Measurements from ENCODE around the gene SLC39A11. TPM values are rescaled to one million over a fixed set of nuclear protein-coding genes. Genes with fewer than 3 reads are reported as not detected.

The SLC39A11 gene
- total RNA-seq, 2 donors from 2014 or later, result 27.8 to 39.6 TPM

DNA sequence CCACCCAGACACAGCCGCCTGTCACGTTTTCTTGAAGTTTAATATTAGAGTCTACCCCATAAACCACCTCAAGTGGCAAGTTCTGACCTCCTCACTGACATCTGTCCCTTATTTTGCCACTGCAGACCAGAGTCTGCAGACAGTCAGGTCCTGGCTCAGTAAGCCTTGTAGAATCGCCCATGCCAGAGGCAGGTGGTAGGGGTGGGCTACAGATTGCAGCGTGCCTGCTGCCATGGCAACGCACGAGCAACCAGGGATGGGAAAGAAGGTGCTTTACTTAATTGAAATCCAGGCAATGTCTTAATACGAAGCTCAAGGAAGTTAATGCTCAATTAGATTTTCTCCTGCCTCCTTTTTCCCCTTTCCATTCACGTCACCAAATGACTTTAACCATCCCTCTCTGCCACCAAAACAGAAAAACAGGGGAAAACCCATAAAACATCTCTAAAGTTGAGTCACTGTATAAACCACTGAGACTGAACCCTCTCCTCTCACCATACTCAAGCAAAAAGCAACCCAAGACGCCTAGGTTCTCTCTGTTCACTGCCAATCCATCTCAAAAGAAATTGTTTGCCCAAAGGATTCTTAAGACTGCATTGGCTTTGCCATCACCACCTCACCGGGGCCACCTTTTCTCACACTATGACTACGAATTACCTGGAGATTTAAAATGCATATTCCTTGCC, 228.8 kb downstream of the SLC39A11 start:
- Histone ChIP-seq H3K4me3 (no peak overlapping the region), H3K4me1 (no peaks in the 10 kb centered on the region), H3K9me3 (no peaks in the 10 kb centered on the region), H3K27ac (no peak overlapping the region), H3K27me3 (no peaks in the 10 kb centered on the region), H3K36me3 (replicated peaks in 1 of 2; ENCODE audit: insufficient read depth in 1 of 2, low read depth in 2 of 2) (no peaks in the 10 kb centered on the region)
- 93 to 96% methylated on average over 11 of the region's 11 CpGs for WGBS, 2 donors
- TF ChIP-seq, protein P1, sequence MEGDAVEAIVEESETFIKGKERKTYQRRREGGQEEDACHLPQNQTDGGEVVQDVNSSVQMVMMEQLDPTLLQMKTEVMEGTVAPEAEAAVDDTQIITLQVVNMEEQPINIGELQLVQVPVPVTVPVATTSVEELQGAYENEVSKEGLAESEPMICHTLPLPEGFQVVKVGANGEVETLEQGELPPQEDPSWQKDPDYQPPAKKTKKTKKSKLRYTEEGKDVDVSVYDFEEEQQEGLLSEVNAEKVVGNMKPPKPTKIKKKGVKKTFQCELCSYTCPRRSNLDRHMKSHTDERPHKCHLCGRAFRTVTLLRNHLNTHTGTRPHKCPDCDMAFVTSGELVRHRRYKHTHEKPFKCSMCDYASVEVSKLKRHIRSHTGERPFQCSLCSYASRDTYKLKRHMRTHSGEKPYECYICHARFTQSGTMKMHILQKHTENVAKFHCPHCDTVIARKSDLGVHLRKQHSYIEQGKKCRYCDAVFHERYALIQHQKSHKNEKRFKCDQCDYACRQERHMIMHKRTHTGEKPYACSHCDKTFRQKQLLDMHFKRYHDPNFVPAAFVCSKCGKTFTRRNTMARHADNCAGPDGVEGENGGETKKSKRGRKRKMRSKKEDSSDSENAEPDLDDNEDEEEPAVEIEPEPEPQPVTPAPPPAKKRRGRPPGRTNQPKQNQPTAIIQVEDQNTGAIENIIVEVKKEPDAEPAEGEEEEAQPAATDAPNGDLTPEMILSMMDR (IDR thresholded peaks at IDR 0.05), result no peak
- TF ChIP-seq POLR2A (IDR thresholded peaks at IDR 0.05), result no peak
- ATAC-seq (no peak), DNase-seq (no peak)
- intact Hi-C loops (cut with DNase I), result no loop called here

DNA sequence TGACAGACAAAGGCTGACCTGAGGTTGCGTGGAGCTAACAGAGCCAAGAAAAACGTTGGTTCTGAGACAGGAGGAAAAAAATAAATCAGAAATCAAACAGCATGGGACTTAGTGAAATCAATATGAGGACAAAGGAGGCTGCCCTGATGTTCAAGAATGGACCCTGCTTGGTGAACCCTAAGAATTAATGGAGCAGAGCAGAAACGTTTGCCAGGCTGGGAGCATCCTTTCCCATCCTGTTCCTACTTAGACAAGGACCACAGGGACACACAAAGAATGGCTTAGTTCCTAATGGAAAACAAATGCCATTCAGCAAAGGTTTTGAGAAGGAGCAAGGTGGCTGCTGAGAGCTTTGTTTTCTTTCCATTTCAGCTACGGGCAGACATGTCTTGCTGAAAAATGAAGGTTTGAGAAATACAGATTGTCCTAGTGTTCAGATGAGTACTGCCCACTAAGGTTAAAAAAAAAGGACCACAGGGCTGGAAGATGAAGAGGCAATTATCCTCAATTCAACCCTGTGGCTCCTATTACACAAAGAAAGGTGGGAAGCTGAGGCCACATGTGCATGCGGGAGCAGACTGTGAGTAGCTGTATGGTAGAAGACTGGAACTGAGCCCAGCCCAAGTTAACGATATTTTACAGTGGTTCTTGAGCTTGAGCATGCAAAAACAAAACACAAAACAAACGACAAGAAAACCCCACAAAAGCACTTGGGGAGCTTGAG, 230.1 kb downstream of the SLC39A11 start:
- H3K9me3 ChIP-seq, result no peaks in the 10 kb centered on the region
- WGBS, 2 donors, result 63 to 70% methylated on average over 7 of the region's 7 CpGs
- intact Hi-C loops (cut with DNase I), result no loop called here
- TF ChIP-seq, protein P1 (IDR thresholded peaks at IDR 0.05), result no peak
- TF ChIP-seq POLR2A (IDR thresholded peaks at IDR 0.05), result no peak
- DNase-seq (no peak), ATAC-seq (no peak)
- H3K27me3 ChIP-seq, result no peaks in the 10 kb centered on the region
- H3K36me3 ChIP-seq (replicated peaks in 1 of 2; ENCODE audit: insufficient read depth in 1 of 2, low read depth in 2 of 2), result no peaks in the 10 kb centered on the region
- H3K4me1 ChIP-seq, result no peaks in the 10 kb centered on the region
- no peak overlapping the region for H3K4me3 ChIP-seq
- no peak overlapping the region for H3K27ac ChIP-seq

- intact Hi-C loops (cut with DNase I), result no loop called here
- Histone ChIP-seq H3K4me1 (no peaks in the 10 kb centered on the region), H3K36me3 (replicated peaks in 1 of 2; ENCODE audit: insufficient read depth in 1 of 2, low read depth in 2 of 2) (no peaks in the 10 kb centered on the region), H3K27ac (no peak overlapping the region), H3K27me3 (no peaks in the 10 kb centered on the region), H3K9me3 (no peaks in the 10 kb centered on the region), H3K4me3 (no peak overlapping the region)
- TF ChIP-seq, protein P1 (IDR thresholded peaks at IDR 0.05), result no peak
- TF ChIP-seq POLR2A (IDR thresholded peaks at IDR 0.05), result no peak
- ATAC-seq (no peak), DNase-seq (no peak)
These were observed 230.7 kb downstream of the SLC39A11 start for GRCh38 chr17:72861811-72862210.

GRCh38 chr17:72860778-72861177, 231.7 kb downstream of the SLC39A11 start:
- Histone ChIP-seq H3K27me3 (no peaks in the 10 kb centered on the region), H3K9me3 (no peaks in the 10 kb centered on the region), H3K4me1 (no peaks in the 10 kb centered on the region), H3K27ac (no peak overlapping the region), H3K4me3 (no peak overlapping the region), H3K36me3 (replicated peaks in 1 of 2; ENCODE audit: insufficient read depth in 1 of 2, low read depth in 2 of 2) (no peaks in the 10 kb centered on the region)
- no peak for TF ChIP-seq POLR2A (IDR thresholded peaks at IDR 0.05)
- TF ChIP-seq, protein P1 (IDR thresholded peaks at IDR 0.05), result no peak
- intact Hi-C loops (cut with DNase I), result no loop called here
- 92 to 94% methylated on average over 5 of the region's 5 CpGs for WGBS, 2 donors
- no peak for DNase-seq
- ATAC-seq, result no peak

Data from body of pancreas (tissue), 4 donors.